PC-9 (cell line): ENCODE data around the gene SELENBP1. TPM values are rescaled to one million over a fixed set of nuclear protein-coding genes. Genes with fewer than 3 reads are reported as not detected.

Experiments
- BruUV-seq: library from RNA; stranded (reverse); fragments of 400-500 nt; replicated peaks from 2 replicates; lab custom pipeline; 2021; lab: Mats Ljungman, UMichigan
- CTCF ChIA-PET: fragments of 300-600 bp; sonication (Branson Sonifier 250); formaldehyde crosslinking; loops from one replicate; lab custom pipeline; 2022; ENCODE audit warnings: antibody characterized with exemption; lab: Charles Lee
- POLR2A ChIA-PET: fragments of 300-600 bp; sonication (Branson Sonifier 250); formaldehyde crosslinking; loops from one replicate; lab custom pipeline; 2022; ENCODE audit warnings: antibody characterized with exemption; ENCODE audit not compliant: unreplicated experiment; lab: Charles Lee
- DNase-seq, 2 experiments: peaks; one replicate each; pipeline versions ENCODE4 v3.0.0 to v3.0.0-alpha.2; 2015 to 2022; ENCODE audit warnings: mixed read lengths in 1 of 2
- H2AFZ ChIP-seq: fragments of 200-600 bp; sonication (generic); 2 replicates; pipeline ENCODE4 v1.8.1; 2017; ENCODE audit warnings: antibody characterized with exemption
- H3F3A ChIP-seq: fragments of 200-600 bp; sonication (generic); 2 replicates; pipeline ENCODE4 v1.8.1; 2017; ENCODE audit warnings: antibody characterized with exemption, mild to moderate bottlenecking, low read depth; ENCODE audit not compliant: insufficient read depth
- H3K27ac ChIP-seq: fragments of 200-600 bp; sonication (generic); 2 replicates; pipeline ENCODE4 v1.6.1; 2016; ENCODE audit warnings: mixed run types
- H3K27me3 ChIP-seq: fragments of 200-600 bp; sonication (generic); 2 replicates; pipeline ENCODE4 v1.6.1; 2016; ENCODE audit warnings: low read depth, mixed run types; ENCODE audit not compliant: insufficient read depth
- H3K36me3 ChIP-seq: fragments of 200-600 bp; sonication (generic); 2 replicates; pipeline ENCODE4 v1.6.1; 2016; ENCODE audit warnings: low read depth, mixed run types
- H3K4me1 ChIP-seq: fragments of 200-600 bp; sonication (generic); replicated peaks from 2 replicates; pipeline ENCODE4 v1.6.1; 2016; ENCODE audit warnings: mixed run types; ENCODE audit not compliant: insufficient read depth
- H3K4me2 ChIP-seq: fragments of 200-600 bp; sonication (generic); 2 replicates; pipeline ENCODE4 v1.6.1; 2017; ENCODE audit warnings: mixed run types
- H3K4me3 ChIP-seq: fragments of 200-600 bp; sonication (generic); 2 replicates; pipeline ENCODE4 v1.6.1; 2016; ENCODE audit warnings: mixed run types
- H3K79me2 ChIP-seq: fragments of 200-600 bp; sonication (generic); 2 replicates; pipeline ENCODE4 v1.6.1; 2017; ENCODE audit warnings: low read depth, mixed run types
- H3K9me2 ChIP-seq: fragments of 200-600 bp; sonication (generic); 2 replicates; pipeline ENCODE4 v1.8.1; 2017; ENCODE audit warnings: mild to moderate bottlenecking; ENCODE audit not compliant: insufficient read depth
- H3K9me3 ChIP-seq: fragments of 200-600 bp; sonication (generic); 2 replicates; pipeline ENCODE4 v1.8.1; 2016; ENCODE audit warnings: low read depth; ENCODE audit not compliant: insufficient read depth
- H4K20me1 ChIP-seq: fragments of 200-600 bp; sonication (generic); 2 replicates; pipeline ENCODE4 v1.8.1; 2017; ENCODE audit not compliant: insufficient read depth
- CTCF ChIP-seq: fragments of 200-600 bp; sonication (generic); conservative IDR thresholded peaks from 2 replicates; pipeline ENCODE4 v1.6.1; 2017; ENCODE audit warnings: mixed run types, antibody characterized with exemption, mild to moderate bottlenecking, moderate library complexity
- EZH2 ChIP-seq: fragments of 200-600 bp; sonication (generic); IDR thresholded peaks from 2 replicates; pipeline ENCODE4 v1.8.0; 2017; ENCODE audit warnings: antibody characterized with exemption, low read depth
- intact Hi-C: fragments of 100-400 bp; cut with micrococcal nuclease; formaldehyde crosslinking; loops from one replicate; pipeline ENCODE4 v1.10.0; 2022; ENCODE audit not compliant: unreplicated experiment
- total RNA-seq: library from RNA; stranded (reverse); gene quantifications from 2 replicates; pipeline ENCODE4 v1.2.3, GENCODE V29; 2021

Gene SELENBP1
- total RNA-seq, 1 experiment from 2014 or later = 11.3 TPM

- H3K79me2 ChIP-seq = no peaks in the 10 kb centered on the region
- no peak overlapping the region for H2AFZ ChIP-seq
- H3K36me3 ChIP-seq = no peaks in the 10 kb centered on the region
- H3K4me2 ChIP-seq = no peak overlapping the region
- no peaks in the 10 kb centered on the region for H4K20me1 ChIP-seq
- DNase-seq = no peak
- no TSS peak for BruUV-seq
- H3K4me1 ChIP-seq = no peaks in the 10 kb centered on the region; the same call in 1 of the 2 replicates
- no peak for TF ChIP-seq EZH2
- TF ChIP-seq CTCF = no peak
- POLR2A ChIA-PET = interaction anchor here (0.6 to 0.8 kb wide), 2 partner anchors 161 to 291 kb away, joined by 3 to 4 read pairs; no protein-coding TSS in a partner anchor
- H3K27me3 ChIP-seq = no peaks in the 10 kb centered on the region
- peaks cover 5% of the 10 kb centered on the region; the same call in 1 of the 2 replicates for H3F3A ChIP-seq
- no peak overlapping the region for H3K4me3 ChIP-seq
- no peak overlapping the region for H3K27ac ChIP-seq
- intact Hi-C loops = no loop called here
- H3K9me2 ChIP-seq = no peaks in the 10 kb centered on the region
- no peaks in the 10 kb centered on the region for H3K9me3 ChIP-seq
- CTCF ChIA-PET = no interaction called here
Measured at GRCh38 chr1:151373196-151373595, 691 bp upstream of the SELENBP1 start.

GRCh38 chr1:151371370-151372057, 991 bp downstream of the SELENBP1 start:
- no peaks in the 10 kb centered on the region for H3K9me2 ChIP-seq
- no peak overlapping the region for H3K27ac ChIP-seq
- POLR2A ChIA-PET = interaction anchor here (0.6 kb wide), 1 partner anchor 307 kb away, joined by 3 read pairs; no protein-coding TSS in a partner anchor
- H4K20me1 ChIP-seq = no peaks in the 10 kb centered on the region
- H3K27me3 ChIP-seq = no peaks in the 10 kb centered on the region
- H3K79me2 ChIP-seq = no peaks in the 10 kb centered on the region
- H3F3A ChIP-seq = peaks cover 5% of the 10 kb centered on the region; the same call in 1 of the 2 replicates
- peak in 1 of 2 experiments; percentile 32 for DNase-seq
- intact Hi-C loops = no loop called here
- no peak overlapping the region for H2AFZ ChIP-seq
- H3K36me3 ChIP-seq = no peaks in the 10 kb centered on the region
- BruUV-seq = no TSS peak
- no peaks in the 10 kb centered on the region; the same call in 1 of the 2 replicates for H3K4me1 ChIP-seq
- H3K4me2 ChIP-seq = peak overlapping the region; percentile 34; the same call in 1 of the 2 replicates
- H3K4me3 ChIP-seq = no peak overlapping the region
- TF ChIP-seq CTCF (no peak), EZH2 (no peak)
- H3K9me3 ChIP-seq = no peaks in the 10 kb centered on the region
- CTCF ChIA-PET = no interaction called here

GRCh38 chr1:151370211-151370911, 2.1 kb downstream of the SELENBP1 start:
- no peaks in the 10 kb centered on the region for H4K20me1 ChIP-seq
- H2AFZ ChIP-seq = no peak overlapping the region; the same call in 1 of the 2 replicates
- TF ChIP-seq CTCF (no peak), EZH2 (no peak)
- H3K36me3 ChIP-seq = no peaks in the 10 kb centered on the region
- POLR2A ChIA-PET = interaction anchor here (0.5 to 0.6 kb wide), 2 partner anchors 308 to 628 kb away, joined by 3 read pairs; no protein-coding TSS in a partner anchor
- no peaks in the 10 kb centered on the region for H3K9me2 ChIP-seq
- intact Hi-C loops = no loop called here
- H3K27ac ChIP-seq = no peak overlapping the region
- H3F3A ChIP-seq = peaks cover 5% of the 10 kb centered on the region; the same call in 1 of the 2 replicates
- no peaks in the 10 kb centered on the region for H3K79me2 ChIP-seq
- H3K9me3 ChIP-seq = no peaks in the 10 kb centered on the region
- no TSS peak for BruUV-seq
- H3K4me2 ChIP-seq = no peak overlapping the region
- no peaks in the 10 kb centered on the region; the same call in 1 of the 2 replicates for H3K4me1 ChIP-seq
- no peak overlapping the region for H3K4me3 ChIP-seq
- no peaks in the 10 kb centered on the region for H3K27me3 ChIP-seq
- CTCF ChIA-PET = interaction anchor here (0.5 kb wide), 1 partner anchor 13 kb away, joined by 3 read pairs; no protein-coding TSS in a partner anchor
- no peak for DNase-seq
